Activated CD4-positive, CD25-positive, alpha-beta regulatory T cell (primary cell): Measurements from ENCODE around the gene KAT6B.

ENCODE experiments used
- DNase-seq, 4 experiments: peaks; one replicate each; lab custom pipeline; 2025; lab: John Stamatoyannopoulos, UW

Gene KAT6B

DNA sequence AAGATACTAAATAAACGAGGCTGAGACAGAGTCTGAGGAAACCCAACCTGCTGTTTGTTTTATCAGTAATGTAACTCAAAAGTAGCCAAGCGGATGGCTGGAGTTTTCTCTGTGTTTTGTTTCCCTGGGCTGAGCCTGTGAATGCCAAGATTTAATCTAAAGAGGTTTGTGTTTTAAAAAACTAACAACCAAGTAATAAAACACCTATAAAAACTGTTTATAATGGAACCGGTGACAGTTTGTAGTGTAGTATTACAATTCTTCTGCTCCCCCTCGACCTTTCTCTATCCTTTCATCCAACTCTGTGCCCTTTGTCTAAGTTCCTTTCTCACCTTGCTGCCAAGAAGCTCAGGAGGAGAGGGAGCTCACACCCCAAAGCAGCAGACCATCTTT lies 2.6 kb upstream of the KAT6B start:
- no peak for DNase-seq

- DNase-seq = no peak
Measured at GRCh38 chr10:74824184-74824899, 2.1 kb upstream of the KAT6B start.

DNA sequence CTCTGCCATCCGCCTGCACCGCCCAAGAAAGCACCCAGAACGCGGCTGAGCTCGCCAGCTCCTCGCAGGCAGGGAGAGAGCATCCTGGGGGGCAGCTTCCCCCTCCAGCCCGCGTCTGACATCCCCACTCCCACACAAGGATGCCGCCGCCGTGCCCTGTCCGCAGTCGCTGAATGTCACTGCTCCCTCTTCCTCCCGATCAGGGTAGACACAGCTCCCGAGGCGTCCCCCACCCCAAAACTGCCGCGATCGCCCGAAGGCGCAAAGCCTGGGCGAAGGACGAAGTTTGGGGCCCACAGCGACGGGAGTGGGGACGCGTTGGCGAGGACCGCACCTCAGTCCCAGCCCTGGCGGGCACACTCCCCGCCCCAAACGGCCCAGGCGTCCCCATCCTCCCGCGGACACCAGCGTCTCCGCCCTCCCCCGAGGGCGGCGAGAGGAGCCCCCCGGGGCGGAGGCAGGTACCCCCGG lies 1.5 kb upstream of the KAT6B start:
- DNase-seq = peak in 1 of 4 experiments; percentile 35

GRCh38 chr10:74825371-74826141 lies 844 bp upstream of the KAT6B start:
- peak; percentile 36 to 50 (median 45) for DNase-seq

GRCh38 chr10:74827045-74827441 lies 643 bp downstream of the KAT6B start:
- no peak for DNase-seq

DNA sequence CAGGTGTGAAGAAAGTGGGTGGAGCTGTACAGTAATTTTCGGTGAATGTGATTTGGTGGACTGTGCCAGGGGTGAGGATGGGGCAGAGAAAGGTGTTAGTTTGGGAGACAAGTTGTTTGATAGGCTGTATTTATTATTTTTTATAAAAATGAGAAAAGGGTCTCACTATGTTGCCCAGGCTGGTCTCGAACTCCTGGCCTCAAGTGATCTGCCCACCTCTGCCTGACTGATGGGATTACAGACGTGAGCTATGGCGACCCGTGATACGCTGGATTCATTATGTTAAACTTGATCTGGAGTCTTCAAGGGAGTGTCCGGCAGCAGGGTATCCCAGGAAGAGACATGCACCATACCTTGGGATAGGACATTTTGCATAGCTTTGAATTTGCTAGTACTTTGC lies 1.3 kb downstream of the KAT6B start:
- DNase-seq = no peak

DNA sequence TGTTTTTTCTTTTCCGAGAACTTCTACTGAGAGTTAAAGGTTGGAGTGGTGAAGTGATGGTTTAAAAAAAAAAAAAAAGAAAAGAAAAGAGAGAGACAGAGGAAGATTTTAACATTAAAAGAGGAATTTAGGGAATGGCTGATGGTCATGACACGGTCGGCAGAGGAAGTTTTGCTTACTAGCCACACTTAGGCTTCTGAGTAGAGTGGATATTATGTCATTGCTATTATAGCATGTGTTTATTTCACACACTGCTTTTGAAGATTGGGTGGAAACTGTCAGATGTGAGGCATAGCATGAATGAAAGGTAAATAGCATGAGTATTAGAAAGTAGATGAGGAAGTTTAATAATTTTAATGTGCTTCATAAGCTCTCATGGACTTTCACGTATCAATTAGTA lies 2.5 kb downstream of the KAT6B start:
- no peak for DNase-seq

DNA sequence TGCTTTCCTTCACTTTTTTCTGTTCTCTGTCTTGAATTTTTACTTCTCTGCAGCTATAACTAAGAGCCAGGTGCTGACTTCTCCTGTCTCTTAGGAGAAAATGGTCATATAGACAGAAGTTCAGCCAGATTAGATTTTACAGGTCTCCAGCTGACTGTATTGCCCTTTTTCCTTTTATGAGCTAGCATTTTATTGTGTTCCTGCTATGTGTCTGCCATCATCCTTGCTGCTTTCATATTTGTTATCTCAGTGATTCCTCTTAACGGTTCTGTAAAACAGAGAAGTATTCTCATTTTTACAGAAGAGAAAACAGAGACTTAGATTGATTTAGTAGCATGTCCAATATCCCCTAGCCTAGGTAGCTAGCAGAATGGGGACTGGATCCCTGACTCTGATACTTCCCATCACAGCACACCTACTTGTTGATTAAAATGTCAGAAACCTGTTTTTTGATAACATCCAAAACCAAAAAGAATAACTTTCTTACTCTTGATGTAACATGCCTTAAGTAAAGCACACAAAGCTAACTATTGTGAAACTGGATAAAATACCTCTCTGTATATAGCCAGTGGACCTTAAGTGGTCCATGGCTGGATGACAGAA lies 5.2 kb downstream of the KAT6B start:
- no peak for DNase-seq

- no peak for DNase-seq
Measured at GRCh38 chr10:74835963-74836362, 9.6 kb downstream of the KAT6B start.

GRCh38 chr10:74836877-74837276 lies 10.5 kb downstream of the KAT6B start:
- no peak for DNase-seq

DNA sequence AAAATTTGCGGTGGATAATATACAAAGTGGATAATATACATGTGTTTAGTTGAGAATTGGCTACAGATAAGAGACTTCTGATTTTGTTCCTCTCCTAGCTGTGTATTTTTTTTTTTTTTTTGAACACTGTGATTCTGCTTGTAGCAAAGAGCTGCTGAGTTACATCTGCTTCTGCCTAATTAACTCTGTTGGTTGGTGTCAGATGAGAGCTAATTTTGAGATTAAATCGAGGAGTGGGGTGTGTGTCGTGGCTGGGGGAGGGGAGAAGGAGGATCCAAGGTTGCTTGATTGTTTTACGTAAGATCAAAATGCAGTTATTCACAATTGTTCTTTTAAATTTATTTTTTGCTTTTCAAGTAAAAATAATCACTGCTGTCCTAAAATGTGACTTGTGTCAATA lies 11.3 kb downstream of the KAT6B start:
- no peak for DNase-seq

DNA sequence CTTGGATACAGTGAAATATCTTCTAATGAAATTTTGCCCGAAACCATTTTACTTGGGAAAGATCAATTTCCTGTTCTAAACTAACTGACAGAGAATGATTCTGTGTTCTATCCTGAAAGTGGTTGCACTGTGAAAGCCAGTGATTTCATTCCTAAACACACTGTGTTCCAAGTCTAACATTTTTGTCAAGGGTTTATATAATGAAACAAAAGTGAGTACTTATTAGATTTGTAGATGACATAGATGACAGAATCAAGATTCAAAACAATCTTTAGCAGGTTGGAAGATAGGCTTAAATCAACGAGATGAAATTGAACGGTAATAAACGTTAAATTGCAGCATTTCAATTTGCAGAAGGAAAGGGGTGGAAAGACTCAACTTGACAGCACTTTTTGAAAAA lies 13.3 kb downstream of the KAT6B start:
- no peak for DNase-seq

- DNase-seq = no peak
Measured at GRCh38 chr10:74841265-74841973, 15.0 kb downstream of the KAT6B start.

DNA sequence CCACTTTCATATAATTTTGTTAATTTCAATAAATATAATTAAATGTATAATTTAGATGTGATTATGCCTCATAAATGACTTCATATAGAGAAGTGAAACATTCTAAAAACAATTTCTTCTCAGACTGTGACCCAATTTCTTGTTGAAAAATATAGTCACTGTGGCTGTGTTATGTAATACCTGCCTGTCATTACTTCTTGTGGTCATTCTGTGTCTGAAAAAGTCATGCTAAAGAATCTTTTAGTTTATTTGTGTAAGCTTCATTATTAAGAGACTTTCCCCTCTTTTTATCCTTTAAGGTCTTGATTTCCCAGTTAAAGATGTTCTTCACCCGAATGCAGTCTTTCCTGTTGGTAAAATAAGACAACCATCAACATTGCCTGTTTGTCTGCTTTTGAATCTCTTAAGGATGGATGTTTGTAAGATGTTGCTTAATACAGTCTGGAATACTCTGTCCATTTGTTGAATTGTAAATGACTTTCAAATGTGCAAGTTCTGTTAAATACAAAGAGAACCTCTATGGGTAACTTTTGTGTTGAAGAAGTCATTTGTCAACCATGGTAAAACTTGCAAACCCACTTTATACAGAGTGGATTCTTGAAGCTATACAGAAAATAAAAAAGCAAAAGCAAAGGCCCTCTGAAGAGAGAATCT lies 16.0 kb downstream of the KAT6B start:
- no peak for DNase-seq

GRCh38 chr10:74846958-74847357 lies 20.6 kb downstream of the KAT6B start:
- no peak for DNase-seq

DNA sequence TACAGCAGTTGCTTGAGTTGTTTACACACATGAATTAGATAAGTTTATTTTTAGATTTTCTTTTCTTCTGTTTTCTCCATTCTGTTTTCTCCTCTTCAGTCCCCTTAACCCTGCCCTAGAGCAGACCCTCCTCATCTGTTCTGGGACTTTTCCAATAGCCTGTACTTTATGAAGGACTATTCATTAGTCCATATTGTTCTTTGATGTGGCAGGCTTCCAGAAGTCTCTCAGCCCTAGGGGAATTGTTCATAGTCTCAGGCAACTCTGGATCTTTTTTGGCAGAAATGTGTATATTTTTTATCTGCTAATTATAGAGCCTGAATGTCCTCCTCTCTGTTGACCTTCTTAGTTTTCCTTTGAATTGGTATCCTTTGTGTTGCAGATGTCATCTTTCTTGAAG lies 25.4 kb downstream of the KAT6B start:
- DNase-seq = no peak

DNA sequence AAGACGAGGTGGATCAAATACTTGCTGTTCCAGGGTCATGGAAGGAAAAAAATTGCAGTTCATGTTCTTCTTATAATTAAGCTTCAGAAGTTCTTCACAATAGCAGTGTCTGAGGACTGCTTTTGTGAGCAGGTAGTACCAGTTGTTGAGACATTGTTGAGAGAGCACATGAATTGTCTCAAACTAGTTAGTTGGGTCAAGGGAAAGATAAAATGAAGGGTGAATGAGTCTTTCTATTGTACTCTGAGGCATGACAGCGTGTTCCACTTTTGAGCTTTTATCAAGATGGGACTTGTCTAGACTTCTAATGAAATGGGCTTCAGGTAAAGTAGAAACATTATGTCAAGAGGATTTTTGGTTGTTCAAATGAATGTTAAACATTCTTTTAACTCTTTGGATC lies 26.0 kb downstream of the KAT6B start:
- no peak for DNase-seq

GRCh38 chr10:74854610-74855009 lies 28.2 kb downstream of the KAT6B start:
- DNase-seq = no peak

DNA sequence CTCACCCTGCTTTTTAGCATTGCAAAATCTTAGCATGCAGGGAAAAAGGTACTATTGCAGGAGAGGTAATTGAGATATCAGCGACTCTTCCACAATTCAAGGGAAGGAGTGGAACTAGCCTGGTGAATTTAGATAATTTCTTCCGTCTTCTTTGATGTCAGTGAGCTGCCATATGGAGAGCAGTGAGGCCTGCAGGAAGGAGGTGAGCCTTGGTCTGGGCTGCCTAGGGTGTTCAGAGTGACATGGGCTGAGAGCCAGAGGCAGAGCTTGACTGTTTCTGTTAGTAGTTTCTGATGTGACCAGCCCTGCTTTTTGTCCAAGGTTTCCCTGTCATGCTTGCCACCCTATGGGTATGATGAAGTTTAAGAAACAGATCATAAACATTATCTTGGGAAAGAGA lies 28.6 kb downstream of the KAT6B start:
- DNase-seq = no peak

GRCh38 chr10:74855439-74855838 lies 29.0 kb downstream of the KAT6B start:
- no peak for DNase-seq

DNA sequence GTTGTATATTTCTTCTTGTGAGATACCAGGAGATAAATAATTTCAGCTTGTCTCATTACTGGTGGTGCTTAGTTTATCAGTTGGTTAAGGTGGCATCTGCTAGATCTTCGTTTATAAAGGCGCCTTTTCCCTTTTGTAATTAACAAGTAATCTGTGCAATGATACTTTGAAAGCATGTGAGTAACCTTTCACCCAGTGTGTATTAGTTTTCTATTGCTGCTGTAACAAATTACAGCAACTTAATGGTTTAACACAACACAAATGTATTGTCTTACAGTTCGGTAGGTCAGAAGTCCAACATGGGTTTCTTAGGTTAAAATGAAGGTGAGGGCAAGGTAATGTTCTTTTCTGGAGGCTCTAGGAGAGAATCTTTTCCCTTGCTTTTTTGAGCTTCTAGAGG lies 30.5 kb downstream of the KAT6B start:
- no peak for DNase-seq

DNA sequence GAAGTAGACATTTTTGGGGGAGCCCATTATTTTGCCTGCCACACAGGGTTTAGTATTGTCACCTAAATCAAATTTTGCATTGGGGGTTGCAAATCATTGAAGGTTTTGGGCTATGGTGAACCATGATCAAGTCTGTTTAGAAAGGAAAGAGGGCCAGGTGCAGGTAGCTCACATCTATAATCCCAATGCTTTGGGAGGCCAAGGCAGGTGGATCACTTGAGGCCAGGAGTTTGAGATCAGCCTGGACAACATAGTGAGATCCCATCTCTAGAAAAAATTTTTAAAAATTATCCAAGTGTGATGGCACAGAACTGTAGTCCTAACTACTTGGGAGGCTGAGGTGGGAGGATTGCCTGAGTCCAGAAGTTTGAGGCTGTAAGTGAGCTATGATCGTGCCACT lies 31.2 kb downstream of the KAT6B start:
- no peak for DNase-seq
